Endothelial cell of umbilical vein (primary cell): ENCODE data around the gene PEMT. TPM values are rescaled to one million over a fixed set of nuclear protein-coding genes. Genes with fewer than 3 reads are reported as not detected.

Experiments
- BruUV-seq: library from RNA; stranded (reverse); fragments of 400-500 nt; replicated peaks from 2 replicates; lab custom pipeline; 2021; lab: Mats Ljungman, UMichigan
- CTCF ChIA-PET: fragments of 300-600, 350-600 bp; sonication (Branson Sonifier 250); formaldehyde crosslinking; loops from one replicate; lab custom pipeline; 2021; ENCODE audit warnings: antibody characterized with exemption, inconsistent platforms; lab: Charles Lee
- POLR2A ChIA-PET: fragments of 300-600, 350-600 bp; sonication (Branson Sonifier 250); formaldehyde crosslinking; loops from one replicate; lab custom pipeline; 2021; ENCODE audit warnings: antibody characterized with exemption, inconsistent platforms; lab: Charles Lee
- DNase-seq: peaks from one replicate; pipeline ENCODE4 v3.0.0-alpha.2; 2011; ENCODE audit warnings: low read depth, low spot score
- FAIRE-seq: peaks from 2 replicates; lab custom pipeline; 2011; peaks lifted over from hg19 to GRCh38; lab: Jason Lieb, UNC
- H2AFZ ChIP-seq: 2 replicates; pipeline ENCODE4 v1.6.0; 2012; ENCODE audit warnings: low read depth, low read length, control low read depth, inconsistent platforms
- H3K27ac ChIP-seq: 2 replicates; pipeline ENCODE4 v1.5.1; 2011; ENCODE audit warnings: low read depth, mild to moderate bottlenecking, control low read depth, low read length, moderate library complexity; ENCODE audit not compliant: insufficient read depth
- H3K27me3 ChIP-seq, 2 experiments: 2 replicates each; pipeline versions ENCODE4 v1.6.0 to v1.6.1; 2011; ENCODE audit warnings: low read length in 2 of 2, mixed read lengths in 1 of 2; ENCODE audit not compliant: control insufficient read depth in 2 of 2, insufficient read depth in 2 of 2
- H3K36me3 ChIP-seq, 2 experiments: 2 replicates in 1 of 2; 3 replicates in 1 of 2; pipeline ENCODE4 v1.5.1; 2011; ENCODE audit warnings: low read length in 2 of 2, mild to moderate bottlenecking in 1 of 2, moderate library complexity in 1 of 2; ENCODE audit not compliant: control insufficient read depth in 2 of 2, insufficient read depth in 2 of 2; ENCODE audit errors: extremely low read depth in 1 of 2
- H3K4me1 ChIP-seq: 3 replicates; pipeline ENCODE4 v1.5.1; 2011; ENCODE audit warnings: mild to moderate bottlenecking, low read length; ENCODE audit not compliant: control insufficient read depth, insufficient read depth; ENCODE audit errors: extremely low read depth
- H3K4me2 ChIP-seq: 2 replicates; pipeline ENCODE4 v1.6.1; 2011; ENCODE audit warnings: low read length, control low read depth, mixed read lengths; ENCODE audit not compliant: insufficient read depth
- H3K4me3 ChIP-seq, 3 experiments: fragments of 200-600 bp in 1 of 3; sonication (generic), shearing (Covaris generic) in 1 of 3; replicated peaks in 1 of 3; 2 replicates each; pipeline ENCODE4 v1.5.1; 2011 to 2016; ENCODE audit warnings: control low read depth in 3 of 3, low read length in 3 of 3, mild to moderate bottlenecking in 2 of 3, inconsistent platforms in 1 of 3, low read depth in 1 of 3, moderate library complexity in 1 of 3; ENCODE audit not compliant: insufficient read depth in 1 of 3
- H3K79me2 ChIP-seq: 2 replicates; pipeline ENCODE4 v1.6.0; 2012; ENCODE audit warnings: low read length, inconsistent platforms; ENCODE audit not compliant: control insufficient read depth, insufficient read depth
- H3K9ac ChIP-seq: replicated peaks from 2 replicates; pipeline ENCODE3; 2011; ENCODE audit warnings: low read length, control low read depth; ENCODE audit not compliant: insufficient read depth; ENCODE audit errors: extremely low read depth
- H3K9me1 ChIP-seq: replicated peaks from 3 replicates; pipeline ENCODE4 v1.6.0; 2011; ENCODE audit warnings: mild to moderate bottlenecking, low read length; ENCODE audit not compliant: control insufficient read depth, insufficient read depth; ENCODE audit errors: extremely low read depth
- H3K9me3 ChIP-seq: replicated peaks from 2 replicates; pipeline ENCODE4 v1.5.1; 2012; ENCODE audit warnings: low read length, inconsistent platforms; ENCODE audit not compliant: control insufficient read depth, insufficient read depth
- H4K20me1 ChIP-seq: replicated peaks from 2 replicates; pipeline ENCODE3; 2011; ENCODE audit warnings: mild to moderate bottlenecking, low read length; ENCODE audit not compliant: control insufficient read depth, insufficient read depth; ENCODE audit errors: extremely low read depth
- CTCF ChIP-seq, 2 donors: IDR thresholded peaks; 1 replicate in 1 of 2; 2 replicates in 1 of 2; pipeline ENCODE4 v1.5.1; 2011; ENCODE audit warnings: low read length in 2 of 2, mild to moderate bottlenecking in 2 of 2, moderate library complexity in 2 of 2, control low read depth in 1 of 2, inconsistent platforms in 1 of 2, low read depth in 1 of 2; ENCODE audit not compliant: insufficient read depth in 1 of 2; ENCODE audit errors: extremely low read depth in 1 of 2
- EZH2 ChIP-seq: IDR thresholded peaks from 2 replicates; pipeline ENCODE4 v1.6.1; 2012; ENCODE audit warnings: borderline replicate concordance, low read depth, mild to moderate bottlenecking, moderate library complexity, low read length, inconsistent platforms; ENCODE audit not compliant: severe bottlenecking
- FOS ChIP-seq: IDR thresholded peaks from 2 replicates; pipeline ENCODE4 v1.6.1; 2011; ENCODE audit warnings: mild to moderate bottlenecking, low read length, moderate library complexity, borderline replicate concordance; ENCODE audit not compliant: insufficient read depth
- GATA2 ChIP-seq: IDR thresholded peaks from 2 replicates; pipeline ENCODE4 v1.7.0; 2011; ENCODE audit warnings: low read depth, mild to moderate bottlenecking, moderate library complexity, mixed read lengths, low read length; ENCODE audit not compliant: insufficient read length, insufficient read depth
- JUN ChIP-seq: IDR thresholded peaks from 2 replicates; pipeline ENCODE4 v1.6.1; 2011; ENCODE audit warnings: borderline replicate concordance, low read depth; ENCODE audit not compliant: insufficient read length, insufficient read depth
- MYC ChIP-seq: IDR thresholded peaks from one replicate; pipeline ENCODE4 v1.6.1; 2011; ENCODE audit warnings: mild to moderate bottlenecking, low read depth, low read length
- POLR2A ChIP-seq: IDR thresholded peaks from 2 replicates; pipeline ENCODE4 v1.6.1; 2012; ENCODE audit warnings: low read depth, mild to moderate bottlenecking, control low read depth, low read length
- POLR2AphosphoS5 ChIP-seq: IDR thresholded peaks from 2 replicates; pipeline ENCODE4 v1.6.1; 2012; ENCODE audit warnings: low read depth, mild to moderate bottlenecking, control low read depth, low read length, moderate library complexity; ENCODE audit not compliant: insufficient read depth
- dilution Hi-C: fragments of 300-500 bp; cut with MboI; formaldehyde crosslinking; loops from one replicate; pipeline ENCODE4 v1.15.0; 2019; ENCODE audit warnings: low sequenced_read_pairs; ENCODE audit not compliant: extremely low pct_ligation_motif_present
- intact Hi-C: fragments of 100-400 bp; cut with micrococcal nuclease; formaldehyde crosslinking; loops from one replicate; pipeline ENCODE4 v1.10.0; 2022
- polyA plus RNA-seq, 4 experiments: library from polyadenylated mRNA; depleted of rRNA in 3 of 4; stranded (reverse) in 3 of 4; unstranded in 1 of 4; fragments of >200 nt; gene quantifications; 2 replicates each; pipeline versions ENCODE4 v1.2.1 to v1.2.3, GENCODE V29; 2011 to 2012; ENCODE audit warnings: missing spikeins in 1 of 4
- total RNA-seq: library from RNA; stranded (reverse); gene quantifications from 2 replicates; pipeline ENCODE4 v1.2.3, GENCODE V29; 2021
- TF ChIP-seq, protein P1 (sequence below): IDR thresholded peaks from 2 replicates; pipeline ENCODE4 v1.6.1; 2011; ENCODE audit not compliant: insufficient read depth, insufficient read length

Gene PEMT
- total and polyA plus RNA-seq, 2 donors (not counting 3 experiments of a cell fraction or from before 2014, with no cell fraction given) = 35.1 to 58.4 TPM

DNA sequence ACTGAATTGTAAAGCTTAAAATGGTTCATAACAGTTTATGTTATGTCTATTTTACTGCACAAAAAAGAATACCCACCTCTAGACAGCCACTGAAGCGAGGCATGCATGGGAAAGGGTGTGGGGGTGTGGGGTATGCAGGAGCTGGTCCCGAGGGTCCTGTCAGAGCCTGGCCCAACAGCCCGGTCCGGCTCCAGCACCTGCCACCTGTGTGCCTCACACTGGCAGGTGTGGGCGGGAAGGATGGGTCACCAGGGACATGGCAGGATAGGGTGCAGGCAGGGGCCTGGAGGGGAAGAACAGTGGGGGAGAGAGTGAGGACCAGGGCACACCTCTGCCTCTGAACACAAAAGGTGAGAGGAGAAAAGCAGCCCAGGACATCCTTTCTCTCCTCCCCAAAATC, 72.6 kb downstream of the PEMT start:
- no peak overlapping the region for H3K4me3 ChIP-seq
- H3K9me1 ChIP-seq = no peaks in the 10 kb centered on the region
- BruUV-seq = no TSS peak
- no peaks in the 10 kb centered on the region for H3K36me3 ChIP-seq
- CTCF ChIA-PET = no interaction called here
- no peak for DNase-seq
- H3K79me2 ChIP-seq = no peaks in the 10 kb centered on the region
- no peaks in the 10 kb centered on the region for H3K4me1 ChIP-seq
- H2AFZ ChIP-seq = no peak overlapping the region
- dilution Hi-C loops (no loop called here), intact Hi-C loops (no loop called here)
- no peaks in the 10 kb centered on the region for H3K27me3 ChIP-seq
- no peaks in the 10 kb centered on the region for H3K9me3 ChIP-seq
- POLR2A ChIA-PET = no interaction called here
- H3K9ac ChIP-seq = no peak overlapping the region
- no peaks in the 10 kb centered on the region for H4K20me1 ChIP-seq
- FAIRE-seq = no peak
- H3K4me2 ChIP-seq = no peak overlapping the region
- TF ChIP-seq, protein P1, sequence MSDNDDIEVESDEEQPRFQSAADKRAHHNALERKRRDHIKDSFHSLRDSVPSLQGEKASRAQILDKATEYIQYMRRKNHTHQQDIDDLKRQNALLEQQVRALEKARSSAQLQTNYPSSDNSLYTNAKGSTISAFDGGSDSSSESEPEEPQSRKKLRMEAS = no peak
- no peak for TF ChIP-seq POLR2AphosphoS5
- TF ChIP-seq MYC = no peak
- TF ChIP-seq CTCF (IDR thresholded peaks at IDR 0.05; ENCODE audit: extremely low read depth in 1 of 2, insufficient read depth in 1 of 2, low read depth in 1 of 2, low read length in 2 of 2) = no peak
- no peak for TF ChIP-seq POLR2A
- no peak for TF ChIP-seq FOS
- no peak for TF ChIP-seq GATA2
- no peak for TF ChIP-seq EZH2
- no peak for TF ChIP-seq JUN
- no peak overlapping the region for H3K27ac ChIP-seq
